ENCODE measurements around the gene SLC13A1.
"Not testable (repeated sequence)": the region's sequence is repeated elsewhere in the genome, so short reads cannot be mapped to it uniquely, and the experiment has no call there.

The SLC13A1 gene

GRCh38 chr7:123122916-123123315 lies 76.9 kb downstream of the SLC13A1 start:
- no peaks in the 10 kb centered on the region for H3K27me3 ChIP-seq (ENCODE audit: control insufficient read depth, insufficient read depth, low read length)
- H3K4me3 ChIP-seq (ENCODE audit: low read length) = no peak overlapping the region
- H3K4me2 ChIP-seq (ENCODE audit: low read length) = no peak overlapping the region
- no peaks in the 10 kb centered on the region for H3K36me3 ChIP-seq (ENCODE audit: insufficient read depth, low read length)
- no peak overlapping the region for H3K9ac ChIP-seq (ENCODE audit: low read depth, low read length)
- no peaks in the 10 kb centered on the region for H3K9me3 ChIP-seq (replicated peaks; ENCODE audit: low read length)
- H3K4me1 ChIP-seq (ENCODE audit: control insufficient read depth, insufficient read depth, low read length) = peaks cover 8% of the 10 kb centered on the region

GRCh38 chr7:123120286-123120685 lies 79.5 kb downstream of the SLC13A1 start:
- peaks cover 10% of the 10 kb centered on the region for H3K4me1 ChIP-seq (ENCODE audit: control insufficient read depth, insufficient read depth, low read length)
- H3K27me3 ChIP-seq (ENCODE audit: control insufficient read depth, insufficient read depth, low read length) = no peaks in the 10 kb centered on the region
- H3K4me2 ChIP-seq (ENCODE audit: low read length) = peak overlapping the region; percentile 15
- H3K9ac ChIP-seq (ENCODE audit: low read depth, low read length) = no peak overlapping the region
- H3K4me3 ChIP-seq (ENCODE audit: low read length) = no peak overlapping the region
- no peaks in the 10 kb centered on the region for H3K9me3 ChIP-seq (replicated peaks; ENCODE audit: low read length)
- no peaks in the 10 kb centered on the region for H3K36me3 ChIP-seq (ENCODE audit: insufficient read depth, low read length)

- H3K9ac ChIP-seq (ENCODE audit: low read depth, low read length) = no peak overlapping the region
Observed at GRCh38 chr7:123115331-123115730, 84.4 kb downstream of the SLC13A1 start.

GRCh38 chr7:123114288-123114687 lies 85.5 kb downstream of the SLC13A1 start:
- Histone ChIP-seq H3K36me3 (ENCODE audit: insufficient read depth, low read length) (no peaks in the 10 kb centered on the region), H3K4me3 (ENCODE audit: low read length) (no peak overlapping the region), H3K4me1 (ENCODE audit: control insufficient read depth, insufficient read depth, low read length) (peaks cover 7% of the 10 kb centered on the region), H3K4me2 (ENCODE audit: low read length) (no peak overlapping the region), H3K9me3 (replicated peaks; ENCODE audit: low read length) (no peaks in the 10 kb centered on the region), H3K27me3 (ENCODE audit: control insufficient read depth, insufficient read depth, low read length) (no peaks in the 10 kb centered on the region), H3K9ac (ENCODE audit: low read depth, low read length) (no peak overlapping the region)

More at GRCh38 chr7:123115331-123115730, 84.4 kb downstream of the SLC13A1 start:
- H3K27me3 ChIP-seq (ENCODE audit: control insufficient read depth, insufficient read depth, low read length) = no peaks in the 10 kb centered on the region
- peaks cover 13% of the 10 kb centered on the region for H3K4me1 ChIP-seq (ENCODE audit: control insufficient read depth, insufficient read depth, low read length)
- H3K4me3 ChIP-seq (ENCODE audit: low read length) = no peak overlapping the region
- no peak overlapping the region for H3K4me2 ChIP-seq (ENCODE audit: low read length)
- H3K9me3 ChIP-seq (replicated peaks; ENCODE audit: low read length) = no peaks in the 10 kb centered on the region
- no peaks in the 10 kb centered on the region for H3K36me3 ChIP-seq (ENCODE audit: insufficient read depth, low read length)

- H3K36me3 ChIP-seq (ENCODE audit: insufficient read depth, low read length) = no peaks in the 10 kb centered on the region
- H3K4me2 ChIP-seq (ENCODE audit: low read length) = no peak overlapping the region
- peaks cover 7% of the 10 kb centered on the region for H3K4me1 ChIP-seq (ENCODE audit: control insufficient read depth, insufficient read depth, low read length)
- no peaks in the 10 kb centered on the region for H3K9me3 ChIP-seq (replicated peaks; ENCODE audit: low read length)
- H3K9ac ChIP-seq (ENCODE audit: low read depth, low read length) = no peak overlapping the region
- H3K4me3 ChIP-seq (ENCODE audit: low read length) = no peak overlapping the region
- H3K27me3 ChIP-seq (ENCODE audit: control insufficient read depth, insufficient read depth, low read length) = no peaks in the 10 kb centered on the region
Observed at GRCh38 chr7:123112833-123113232, 86.9 kb downstream of the SLC13A1 start.

GRCh38 chr7:123099712-123100111 lies 100.1 kb downstream of the SLC13A1 start:
- no peak overlapping the region for H3K4me2 ChIP-seq (ENCODE audit: low read length)
- H3K27me3 ChIP-seq (ENCODE audit: control insufficient read depth, insufficient read depth, low read length) = no peaks in the 10 kb centered on the region
- H3K9me3 ChIP-seq (replicated peaks; ENCODE audit: low read length) = no peaks in the 10 kb centered on the region
- H3K4me3 ChIP-seq (ENCODE audit: low read length) = no peak overlapping the region
- peaks cover 6% of the 10 kb centered on the region for H3K4me1 ChIP-seq (ENCODE audit: control insufficient read depth, insufficient read depth, low read length)
- no peaks in the 10 kb centered on the region for H3K36me3 ChIP-seq (ENCODE audit: insufficient read depth, low read length)
- H3K9ac ChIP-seq (ENCODE audit: low read depth, low read length) = no peak overlapping the region

GRCh38 chr7:123096976-123097375 lies 102.8 kb downstream of the SLC13A1 start:
- H3K4me2 ChIP-seq (ENCODE audit: low read length) = no peak overlapping the region
- H3K36me3 ChIP-seq (ENCODE audit: insufficient read depth, low read length) = no peaks in the 10 kb centered on the region
- H3K27me3 ChIP-seq (ENCODE audit: control insufficient read depth, insufficient read depth, low read length) = no peaks in the 10 kb centered on the region
- H3K4me3 ChIP-seq (ENCODE audit: low read length) = no peak overlapping the region
- H3K9me3 ChIP-seq (replicated peaks; ENCODE audit: low read length) = no peaks in the 10 kb centered on the region
- peaks cover 6% of the 10 kb centered on the region for H3K4me1 ChIP-seq (ENCODE audit: control insufficient read depth, insufficient read depth, low read length)
- H3K9ac ChIP-seq (ENCODE audit: low read depth, low read length) = no peak overlapping the region

- Histone ChIP-seq H3K9ac (ENCODE audit: low read depth, low read length) (no peak overlapping the region), H3K9me3 (replicated peaks; ENCODE audit: low read length) (no peaks in the 10 kb centered on the region), H3K27me3 (ENCODE audit: control insufficient read depth, insufficient read depth, low read length) (no peaks in the 10 kb centered on the region), H3K4me1 (ENCODE audit: control insufficient read depth, insufficient read depth, low read length) (peaks cover 6% of the 10 kb centered on the region), H3K4me3 (ENCODE audit: low read length) (no peak overlapping the region), H3K36me3 (ENCODE audit: insufficient read depth, low read length) (no peaks in the 10 kb centered on the region), H3K4me2 (ENCODE audit: low read length) (no peak overlapping the region)
Observed at GRCh38 chr7:123096434-123096833, 103.3 kb downstream of the SLC13A1 start.

GRCh38 chr7:123090456-123090855 lies 109.3 kb downstream of the SLC13A1 start:
- Histone ChIP-seq H3K36me3 (ENCODE audit: insufficient read depth, low read length) (no peaks in the 10 kb centered on the region), H3K9me3 (replicated peaks; ENCODE audit: low read length) (no peaks in the 10 kb centered on the region), H3K27me3 (ENCODE audit: control insufficient read depth, insufficient read depth, low read length) (no peaks in the 10 kb centered on the region), H3K4me3 (ENCODE audit: low read length) (no peak overlapping the region), H3K9ac (ENCODE audit: low read depth, low read length) (no peak overlapping the region), H3K4me1 (ENCODE audit: control insufficient read depth, insufficient read depth, low read length) (no peaks in the 10 kb centered on the region), H3K4me2 (ENCODE audit: low read length) (no peak overlapping the region)

GRCh38 chr7:123086910-123087309 lies 112.9 kb downstream of the SLC13A1 start:
- H3K4me1 ChIP-seq (ENCODE audit: control insufficient read depth, insufficient read depth, low read length); H3K27me3 ChIP-seq (ENCODE audit: control insufficient read depth, insufficient read depth, low read length); H3K9ac ChIP-seq (ENCODE audit: low read depth, low read length); H3K36me3 ChIP-seq (ENCODE audit: insufficient read depth, low read length); H3K4me2 ChIP-seq (ENCODE audit: low read length); H3K9me3 ChIP-seq (replicated peaks; ENCODE audit: low read length); H3K4me3 ChIP-seq (ENCODE audit: low read length): not testable (repeated sequence)

GRCh38 chr7:123084861-123085260 lies 114.9 kb downstream of the SLC13A1 start:
- not testable (repeated sequence) for H3K4me2 ChIP-seq (ENCODE audit: low read length); H3K27me3 ChIP-seq (ENCODE audit: control insufficient read depth, insufficient read depth, low read length); H3K36me3 ChIP-seq (ENCODE audit: insufficient read depth, low read length); H3K4me1 ChIP-seq (ENCODE audit: control insufficient read depth, insufficient read depth, low read length); H3K9me3 ChIP-seq (replicated peaks; ENCODE audit: low read length); H3K9ac ChIP-seq (ENCODE audit: low read depth, low read length); H3K4me3 ChIP-seq (ENCODE audit: low read length)

- Histone ChIP-seq H3K9ac (ENCODE audit: low read depth, low read length) (no peak overlapping the region), H3K27me3 (ENCODE audit: control insufficient read depth, insufficient read depth, low read length) (no peaks in the 10 kb centered on the region), H3K4me3 (ENCODE audit: low read length) (no peak overlapping the region), H3K4me2 (ENCODE audit: low read length) (no peak overlapping the region), H3K9me3 (replicated peaks; ENCODE audit: low read length) (no peaks in the 10 kb centered on the region), H3K4me1 (ENCODE audit: control insufficient read depth, insufficient read depth, low read length) (no peaks in the 10 kb centered on the region), H3K36me3 (ENCODE audit: insufficient read depth, low read length) (no peaks in the 10 kb centered on the region)
Observed at GRCh38 chr7:123079021-123079420, 120.7 kb downstream of the SLC13A1 start.

All from skeletal muscle satellite cell (primary cell).